Measurements from ENCODE around the gene FBXO34.

FBXO34 gene

DNA sequence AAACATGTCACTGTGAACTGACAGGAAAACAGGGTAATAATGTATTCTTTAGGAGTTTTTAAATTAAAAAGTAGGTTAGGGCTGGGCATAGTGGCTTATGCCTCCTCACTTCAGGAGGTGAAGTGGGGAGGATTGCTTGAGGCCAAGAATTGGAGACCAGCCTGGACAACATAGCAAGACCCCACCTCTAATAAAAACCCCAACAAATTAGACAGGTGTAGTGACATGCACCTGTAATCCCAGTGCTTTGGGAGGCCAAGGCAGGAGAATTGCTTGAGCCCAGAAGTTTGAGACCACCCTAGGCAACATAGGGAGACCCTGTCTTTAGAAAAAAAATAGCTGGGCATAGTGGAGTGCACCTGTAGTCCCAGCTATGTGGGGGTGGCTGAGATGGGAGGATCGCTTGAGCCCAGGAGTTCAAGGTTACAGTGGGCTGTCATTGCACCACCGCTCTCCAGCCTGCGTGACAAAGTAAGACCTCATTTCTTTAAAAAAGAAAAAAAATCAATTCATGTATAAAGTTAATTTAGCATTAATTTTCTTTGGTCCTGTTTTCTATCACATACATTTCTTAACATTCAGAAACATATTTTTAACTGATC is 20.4 kb downstream of the FBXO34 start:
- no peak overlapping the region for H3K4me3 ChIP-seq (ENCODE audit: control insufficient read depth, low read depth, low read length)
- TF ChIP-seq, protein P1, sequence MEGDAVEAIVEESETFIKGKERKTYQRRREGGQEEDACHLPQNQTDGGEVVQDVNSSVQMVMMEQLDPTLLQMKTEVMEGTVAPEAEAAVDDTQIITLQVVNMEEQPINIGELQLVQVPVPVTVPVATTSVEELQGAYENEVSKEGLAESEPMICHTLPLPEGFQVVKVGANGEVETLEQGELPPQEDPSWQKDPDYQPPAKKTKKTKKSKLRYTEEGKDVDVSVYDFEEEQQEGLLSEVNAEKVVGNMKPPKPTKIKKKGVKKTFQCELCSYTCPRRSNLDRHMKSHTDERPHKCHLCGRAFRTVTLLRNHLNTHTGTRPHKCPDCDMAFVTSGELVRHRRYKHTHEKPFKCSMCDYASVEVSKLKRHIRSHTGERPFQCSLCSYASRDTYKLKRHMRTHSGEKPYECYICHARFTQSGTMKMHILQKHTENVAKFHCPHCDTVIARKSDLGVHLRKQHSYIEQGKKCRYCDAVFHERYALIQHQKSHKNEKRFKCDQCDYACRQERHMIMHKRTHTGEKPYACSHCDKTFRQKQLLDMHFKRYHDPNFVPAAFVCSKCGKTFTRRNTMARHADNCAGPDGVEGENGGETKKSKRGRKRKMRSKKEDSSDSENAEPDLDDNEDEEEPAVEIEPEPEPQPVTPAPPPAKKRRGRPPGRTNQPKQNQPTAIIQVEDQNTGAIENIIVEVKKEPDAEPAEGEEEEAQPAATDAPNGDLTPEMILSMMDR (conservative IDR thresholded peaks at IDR 0.05; ENCODE audit: control insufficient read depth, insufficient read depth, low read depth, low read length) = no peak
- DNase-seq (ENCODE audit: low read depth) = no peak

DNA sequence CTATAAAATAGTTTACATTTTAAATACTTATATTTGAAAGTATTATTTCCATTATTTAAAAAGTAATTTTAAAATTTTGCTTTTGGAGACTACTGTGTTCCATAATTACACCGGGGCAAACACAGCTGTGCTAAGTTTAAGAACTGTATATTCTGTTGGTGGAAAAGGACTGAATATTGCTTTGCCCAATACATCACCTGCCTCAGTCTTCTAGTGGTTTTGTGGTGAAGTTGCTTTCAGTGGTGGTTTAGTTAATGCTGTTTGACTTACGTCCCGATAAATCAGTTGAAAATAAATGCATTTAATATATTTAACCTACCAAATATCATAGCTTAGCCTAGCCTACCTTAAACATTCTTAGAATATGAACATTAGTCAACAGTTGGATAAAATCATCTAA is 23.4 kb downstream of the FBXO34 start:
- TF ChIP-seq, protein P1 (conservative IDR thresholded peaks at IDR 0.05; ENCODE audit: control insufficient read depth, insufficient read depth, low read depth, low read length) = no peak
- H3K4me3 ChIP-seq (ENCODE audit: control insufficient read depth, low read depth, low read length) = no peak overlapping the region
- no peak for DNase-seq (ENCODE audit: low read depth)

DNA sequence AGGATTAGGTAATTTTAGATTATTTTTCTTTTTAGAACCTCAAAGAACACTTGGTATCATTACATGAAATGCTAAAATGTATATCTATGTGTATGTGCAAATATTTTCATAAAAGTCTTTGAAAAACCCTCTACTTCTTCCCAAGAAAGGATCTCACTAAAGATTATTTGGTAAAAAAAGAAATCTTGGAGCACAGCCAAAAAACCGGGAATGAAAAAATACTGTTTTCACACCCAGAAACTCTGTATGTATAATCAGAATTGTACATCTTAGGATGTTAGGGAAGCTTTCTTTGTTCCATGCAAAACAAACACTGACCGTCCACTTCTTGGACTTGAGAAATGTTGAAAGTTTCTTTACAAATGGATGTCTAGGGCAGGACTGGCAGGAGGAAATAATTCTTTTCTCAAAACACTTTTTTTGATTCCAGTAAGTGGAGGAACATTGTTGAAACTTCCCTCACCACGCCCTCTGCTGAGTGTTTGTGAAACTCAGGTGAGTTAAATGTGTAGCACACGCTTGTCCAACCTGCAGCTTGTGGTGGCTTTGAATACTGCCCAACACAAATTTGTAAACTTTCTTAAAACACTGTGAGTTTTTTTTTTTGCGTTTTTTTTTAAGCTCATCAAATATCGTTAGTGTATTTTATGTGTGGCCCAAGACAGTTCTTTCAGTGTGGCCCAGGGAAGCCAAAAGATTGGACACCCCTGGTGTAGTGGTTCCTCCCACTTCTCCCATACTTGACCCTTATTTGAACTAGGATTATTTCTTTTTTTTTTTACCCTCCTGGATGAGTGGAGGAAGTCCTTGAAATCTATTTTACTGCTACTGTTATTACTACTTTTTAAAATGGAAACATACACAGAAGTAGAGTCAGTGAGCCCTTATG is 26.6 kb downstream of the FBXO34 start:
- H3K4me3 ChIP-seq (ENCODE audit: control insufficient read depth, low read depth, low read length) = no peak overlapping the region
- TF ChIP-seq, protein P1 (conservative IDR thresholded peaks at IDR 0.05; ENCODE audit: control insufficient read depth, insufficient read depth, low read depth, low read length) = no peak
- DNase-seq (ENCODE audit: low read depth) = no peak

DNA sequence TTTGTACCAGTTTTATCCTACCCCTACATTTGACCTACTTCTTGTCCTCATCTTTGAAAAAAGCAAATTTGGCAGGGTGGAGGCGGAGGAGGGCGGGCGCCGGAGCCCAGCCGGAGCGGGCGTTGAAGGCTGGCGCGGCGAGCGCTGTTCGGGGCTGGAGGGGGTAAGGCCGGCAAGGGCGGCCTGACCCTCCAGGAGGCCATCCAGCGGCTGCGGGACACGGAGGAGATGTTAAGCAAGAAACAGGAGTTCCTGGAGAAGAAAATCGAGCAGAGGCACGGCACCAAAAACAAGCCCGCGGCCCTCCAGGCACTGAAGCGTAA is 27.2 kb downstream of the FBXO34 start:
- TF ChIP-seq, protein P1 (conservative IDR thresholded peaks at IDR 0.05; ENCODE audit: control insufficient read depth, insufficient read depth, low read depth, low read length) = no peak
- DNase-seq (ENCODE audit: low read depth) = no peak
- no peak overlapping the region for H3K4me3 ChIP-seq (ENCODE audit: control insufficient read depth, low read depth, low read length)

DNA sequence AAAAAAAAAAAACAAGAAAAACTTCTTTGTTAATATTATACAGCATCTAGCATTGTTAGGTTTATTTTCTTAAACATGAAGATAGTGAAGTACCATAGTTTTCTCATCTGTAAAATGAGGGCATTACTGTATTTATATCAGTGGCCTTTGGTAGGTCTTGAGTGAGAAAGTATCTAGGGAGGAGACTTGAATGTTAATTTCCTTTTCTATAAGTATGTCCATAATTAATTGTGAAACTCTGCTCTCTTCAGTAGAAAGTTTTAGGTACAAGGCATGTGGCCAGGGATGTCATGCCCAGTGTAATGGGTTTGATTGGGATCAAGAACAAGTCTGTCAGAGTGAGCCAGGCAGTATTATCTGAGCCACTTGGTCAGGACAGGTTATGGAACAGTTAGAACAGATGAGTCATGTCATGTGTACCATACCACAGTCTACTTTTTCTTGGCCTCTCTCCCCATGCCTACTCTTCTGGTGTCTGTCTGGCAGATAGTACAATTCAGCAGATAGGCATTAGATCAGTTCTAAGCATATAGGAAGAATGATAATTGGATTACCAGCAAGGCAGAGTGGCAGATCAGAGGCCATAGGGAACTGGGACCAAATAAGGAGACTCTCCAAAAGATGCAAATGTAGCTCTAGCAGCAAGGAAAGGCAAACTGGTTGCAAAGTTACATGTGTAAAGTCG is 30.4 kb downstream of the FBXO34 start:
- no peak overlapping the region for H3K4me3 ChIP-seq (ENCODE audit: control insufficient read depth, low read depth, low read length)
- TF ChIP-seq, protein P1 (conservative IDR thresholded peaks at IDR 0.05; ENCODE audit: control insufficient read depth, insufficient read depth, low read depth, low read length) = no peak
- peak; percentile 69 for DNase-seq (ENCODE audit: low read depth)

DNA sequence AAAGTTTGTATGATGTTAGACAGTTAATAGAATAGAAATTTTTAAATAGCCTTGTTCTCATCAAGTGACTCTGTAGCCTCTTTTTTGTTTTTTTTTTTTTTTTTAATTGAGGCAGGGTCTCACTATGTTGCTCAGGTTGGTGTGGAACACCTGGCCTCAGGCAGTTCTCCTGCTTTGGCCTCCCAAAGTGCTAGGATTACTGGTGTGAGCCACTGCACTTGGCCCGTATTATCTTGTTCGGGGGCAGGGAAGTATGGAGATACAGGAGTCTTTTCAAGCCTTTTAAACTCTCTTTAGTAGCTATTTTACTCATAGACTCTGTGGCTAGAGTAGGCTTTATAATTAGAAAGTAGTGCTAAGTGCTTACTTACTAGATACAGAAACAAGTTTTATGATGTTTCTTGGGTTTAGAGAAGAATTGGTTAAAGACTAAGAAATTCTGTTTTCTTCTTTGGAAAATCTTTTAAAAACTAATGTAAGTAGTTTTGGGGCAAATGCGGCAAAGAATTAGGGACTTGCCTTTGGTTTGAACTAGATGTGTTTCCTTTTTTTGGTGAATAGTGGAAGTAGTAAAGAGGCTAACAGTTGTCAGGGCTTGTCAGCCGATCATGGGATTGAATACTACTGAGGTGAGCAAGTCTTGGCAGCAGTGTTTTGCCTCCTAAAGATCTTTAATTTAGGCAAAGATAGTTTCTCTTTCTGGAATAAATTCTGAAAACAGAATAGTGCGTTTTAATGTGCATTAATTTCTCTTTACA is 31.3 kb downstream of the FBXO34 start:
- no peak overlapping the region for H3K4me3 ChIP-seq (ENCODE audit: control insufficient read depth, low read depth, low read length)
- DNase-seq (ENCODE audit: low read depth) = no peak
- TF ChIP-seq, protein P1 (conservative IDR thresholded peaks at IDR 0.05; ENCODE audit: control insufficient read depth, insufficient read depth, low read depth, low read length) = no peak
